Keratinocyte (primary cell): ENCODE data around the gene KLRC4. TPM values are rescaled to one million over a fixed set of nuclear protein-coding genes. Genes with fewer than 3 reads are reported as not detected.

ENCODE experiments used
- DNase-seq: peaks from one replicate; pipeline ENCODE4 v3.0.0-alpha.2; 2011; ENCODE audit warnings: low read depth, missing footprints, low spot score
- FAIRE-seq: peaks from 2 replicates; lab custom pipeline; 2011; peaks lifted over from hg19 to GRCh38; lab: Jason Lieb, UNC
- H2AFZ ChIP-seq: 2 replicates; pipeline ENCODE4 v1.6.0; 2012; ENCODE audit warnings: low read length, control low read depth, inconsistent platforms; ENCODE audit not compliant: control insufficient read depth
- H3K27ac ChIP-seq: 2 replicates; pipeline ENCODE4 v1.5.1; 2011; ENCODE audit warnings: low read length; ENCODE audit not compliant: control insufficient read depth, insufficient read depth
- H3K27me3 ChIP-seq: 3 replicates; pipeline ENCODE4 v1.6.0; 2011; ENCODE audit warnings: low read length; ENCODE audit not compliant: control insufficient read depth, insufficient read depth; ENCODE audit errors: extremely low read depth
- H3K36me3 ChIP-seq, 2 experiments: 2 replicates in 1 of 2; 3 replicates in 1 of 2; pipeline ENCODE4 v1.5.1; 2011; ENCODE audit warnings: low read length in 2 of 2, mild to moderate bottlenecking in 1 of 2; ENCODE audit not compliant: control insufficient read depth in 2 of 2, insufficient read depth in 2 of 2; ENCODE audit errors: extremely low read depth in 1 of 2
- H3K4me1 ChIP-seq: 3 replicates; pipeline ENCODE4 v1.5.1; 2011; ENCODE audit warnings: low read length; ENCODE audit not compliant: control insufficient read depth, insufficient read depth; ENCODE audit errors: extremely low read depth
- H3K4me2 ChIP-seq: 3 replicates; pipeline ENCODE4 v1.6.0; 2011; ENCODE audit warnings: low read depth, low read length; ENCODE audit not compliant: control insufficient read depth, insufficient read depth; ENCODE audit errors: extremely low read depth
- H3K4me3 ChIP-seq, 3 experiments: fragments of 200-600 bp in 1 of 3; sonication (generic) in 1 of 3; 2 replicates in 2 of 3; 3 replicates in 1 of 3; pipeline ENCODE4 v1.5.1; 2011 to 2016; ENCODE audit warnings: low read length in 3 of 3, mild to moderate bottlenecking in 3 of 3, control low read depth in 2 of 3, inconsistent platforms in 1 of 3, low read depth in 1 of 3, mixed read lengths in 1 of 3, mixed run types in 1 of 3, moderate library complexity in 1 of 3; ENCODE audit not compliant: control insufficient read depth in 2 of 3, insufficient read depth in 2 of 3; ENCODE audit errors: extremely low read depth in 1 of 3
- H3K79me2 ChIP-seq: 2 replicates; pipeline ENCODE4 v1.6.0; 2012; ENCODE audit warnings: low read length; ENCODE audit not compliant: control insufficient read depth, insufficient read depth
- H3K9ac ChIP-seq: 3 replicates; pipeline ENCODE4 v1.6.0; 2011; ENCODE audit warnings: low read length; ENCODE audit not compliant: control insufficient read depth, insufficient read depth; ENCODE audit errors: extremely low read depth
- H3K9me1 ChIP-seq: 3 replicates; pipeline ENCODE4 v1.6.0; 2011; ENCODE audit warnings: low read length; ENCODE audit not compliant: control insufficient read depth, insufficient read depth; ENCODE audit errors: extremely low read depth
- H3K9me3 ChIP-seq: 2 replicates; pipeline ENCODE4 v1.5.1; 2012; ENCODE audit warnings: low read depth, low read length; ENCODE audit not compliant: control insufficient read depth
- H4K20me1 ChIP-seq: 3 replicates; pipeline ENCODE4 v1.6.0; 2011; ENCODE audit warnings: low read length; ENCODE audit not compliant: control insufficient read depth, insufficient read depth; ENCODE audit errors: extremely low read depth
- EZH2 ChIP-seq: IDR thresholded peaks from one replicate; pipeline ENCODE4 v1.6.1; 2012; ENCODE audit warnings: inconsistent platforms, mild to moderate bottlenecking, low read length, moderate library complexity
- dilution Hi-C: fragments of 300-500 bp; cut with MboI; formaldehyde crosslinking; loops from one replicate; pipeline ENCODE4 v1.7.0; 2020; ENCODE audit warnings: low sequenced_read_pairs; ENCODE audit not compliant: extremely low pct_ligation_motif_present
- polyA plus RNA-seq, 5 experiments: library from polyadenylated mRNA; depleted of rRNA in 3 of 5; stranded (reverse) in 3 of 5; stranded (forward) in 1 of 5; unstranded in 1 of 5; fragments of >200 nt; gene quantifications; 1 replicate in 1 of 5; 2 replicates in 3 of 5; 3 replicates in 1 of 5; pipeline versions ENCODE4 v1.2.1 to v1.2.3, GENCODE V29; 2011 to 2012; ENCODE audit warnings: missing spikeins in 2 of 5, low read depth in 1 of 5, low replicate concordance in 1 of 5
- TF ChIP-seq, protein P1 (sequence below), 3 experiments: IDR thresholded peaks in 1 of 3; conservative IDR thresholded peaks in 1 of 3; optimal IDR thresholded peaks in 1 of 3; 2 replicates in 2 of 3; 3 replicates in 1 of 3; pipeline versions ENCODE3 to v1.5.1; 2011; ENCODE audit warnings: low read length in 3 of 3, mild to moderate bottlenecking in 3 of 3, moderate library complexity in 2 of 3, control low read depth in 1 of 3, inconsistent platforms in 1 of 3; ENCODE audit not compliant: insufficient read depth in 2 of 3; ENCODE audit errors: extremely low read depth in 1 of 3

KLRC4 gene
- polyA plus RNA-seq, 1 donor (not counting 4 experiments of a cell fraction or from before 2014, with no cell fraction given), result not detected

DNA sequence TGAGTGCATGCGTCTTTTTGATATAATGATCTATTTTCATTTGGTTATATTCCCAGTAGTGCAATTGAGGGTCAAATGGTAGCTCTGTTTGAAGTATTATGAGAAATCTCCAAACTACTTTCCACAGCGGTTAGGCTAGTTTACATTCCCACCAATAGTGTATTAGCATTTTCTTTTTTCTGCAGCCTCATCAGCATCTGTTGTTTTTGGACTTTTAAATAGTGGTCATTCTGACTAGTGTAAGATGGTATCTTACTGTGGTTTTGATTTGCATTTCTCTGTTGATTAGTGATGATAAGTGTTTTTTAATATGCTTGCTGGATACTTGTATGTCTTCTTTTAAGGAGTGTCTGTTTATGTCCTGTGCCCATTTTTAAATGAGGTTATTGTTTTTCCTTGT is 47.3 kb upstream of the KLRC4 start:
- no peaks in the 10 kb centered on the region for H4K20me1 ChIP-seq
- H3K27me3 ChIP-seq, result no peaks in the 10 kb centered on the region
- no peak overlapping the region for H2AFZ ChIP-seq
- H3K9me1 ChIP-seq, result no peaks in the 10 kb centered on the region
- no peaks in the 10 kb centered on the region for H3K9me3 ChIP-seq
- no peaks in the 10 kb centered on the region for H3K4me1 ChIP-seq
- H3K36me3 ChIP-seq, result no peaks in the 10 kb centered on the region
- H3K27ac ChIP-seq, result no peak overlapping the region
- H3K4me2 ChIP-seq, result no peak overlapping the region
- H3K4me3 ChIP-seq, result no peak overlapping the region
- TF ChIP-seq EZH2, result no peak
- TF ChIP-seq, protein P1, sequence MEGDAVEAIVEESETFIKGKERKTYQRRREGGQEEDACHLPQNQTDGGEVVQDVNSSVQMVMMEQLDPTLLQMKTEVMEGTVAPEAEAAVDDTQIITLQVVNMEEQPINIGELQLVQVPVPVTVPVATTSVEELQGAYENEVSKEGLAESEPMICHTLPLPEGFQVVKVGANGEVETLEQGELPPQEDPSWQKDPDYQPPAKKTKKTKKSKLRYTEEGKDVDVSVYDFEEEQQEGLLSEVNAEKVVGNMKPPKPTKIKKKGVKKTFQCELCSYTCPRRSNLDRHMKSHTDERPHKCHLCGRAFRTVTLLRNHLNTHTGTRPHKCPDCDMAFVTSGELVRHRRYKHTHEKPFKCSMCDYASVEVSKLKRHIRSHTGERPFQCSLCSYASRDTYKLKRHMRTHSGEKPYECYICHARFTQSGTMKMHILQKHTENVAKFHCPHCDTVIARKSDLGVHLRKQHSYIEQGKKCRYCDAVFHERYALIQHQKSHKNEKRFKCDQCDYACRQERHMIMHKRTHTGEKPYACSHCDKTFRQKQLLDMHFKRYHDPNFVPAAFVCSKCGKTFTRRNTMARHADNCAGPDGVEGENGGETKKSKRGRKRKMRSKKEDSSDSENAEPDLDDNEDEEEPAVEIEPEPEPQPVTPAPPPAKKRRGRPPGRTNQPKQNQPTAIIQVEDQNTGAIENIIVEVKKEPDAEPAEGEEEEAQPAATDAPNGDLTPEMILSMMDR (optimal IDR thresholded peaks at IDR 0.05 in 1 of 3, IDR thresholded peaks at IDR 0.05 in 1 of 3, conservative IDR thresholded peaks at IDR 0.05 in 1 of 3; ENCODE audit: extremely low read depth in 1 of 3, insufficient read depth in 2 of 3, low read length in 3 of 3), result no peak
- no peaks in the 10 kb centered on the region for H3K79me2 ChIP-seq
- DNase-seq, result no peak
- dilution Hi-C loops, result no loop called here
- H3K9ac ChIP-seq, result no peak overlapping the region
- FAIRE-seq, result no peak

DNA sequence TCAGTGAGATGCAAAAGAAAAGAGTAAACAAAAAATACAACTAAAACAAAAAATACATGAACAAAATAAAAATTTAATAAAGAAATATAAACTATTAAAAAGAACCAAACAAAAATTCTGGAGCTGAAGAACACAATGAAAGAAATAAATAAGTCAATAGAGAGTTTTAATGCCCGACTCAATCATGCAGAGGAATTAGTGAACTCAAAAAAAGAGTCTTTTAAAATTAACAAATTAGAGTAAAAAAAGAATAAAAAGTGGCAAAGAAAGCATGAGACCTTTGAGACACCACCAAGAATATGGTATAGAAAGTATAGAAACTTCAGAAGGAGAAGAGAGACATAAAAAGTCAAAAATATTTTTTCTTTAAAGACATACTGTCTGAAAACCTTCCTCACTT is 46.2 kb upstream of the KLRC4 start:
- H2AFZ ChIP-seq, result no peak overlapping the region
- H3K4me3 ChIP-seq, result no peak overlapping the region
- dilution Hi-C loops, result no loop called here
- H3K27me3 ChIP-seq, result no peaks in the 10 kb centered on the region
- no peaks in the 10 kb centered on the region for H4K20me1 ChIP-seq
- no peak for DNase-seq
- no peak for FAIRE-seq
- no peaks in the 10 kb centered on the region for H3K4me1 ChIP-seq
- H3K9me3 ChIP-seq, result no peaks in the 10 kb centered on the region
- H3K36me3 ChIP-seq, result no peaks in the 10 kb centered on the region
- H3K27ac ChIP-seq, result no peak overlapping the region
- no peak overlapping the region for H3K4me2 ChIP-seq
- H3K79me2 ChIP-seq, result no peaks in the 10 kb centered on the region
- no peaks in the 10 kb centered on the region for H3K9me1 ChIP-seq
- TF ChIP-seq EZH2, result no peak
- TF ChIP-seq, protein P1 (optimal IDR thresholded peaks at IDR 0.05 in 1 of 3, IDR thresholded peaks at IDR 0.05 in 1 of 3, conservative IDR thresholded peaks at IDR 0.05 in 1 of 3; ENCODE audit: extremely low read depth in 1 of 3, insufficient read depth in 2 of 3, low read length in 3 of 3), result no peak
- no peak overlapping the region for H3K9ac ChIP-seq
